Amygdala (tissue), 56 donors: ENCODE data around the gene MAP3K20.

ENCODE experiments used
- DNase-seq, 56 donors: peaks; one replicate each; lab custom pipeline; 2025; lab: John Stamatoyannopoulos, UW

Gene MAP3K20

DNA sequence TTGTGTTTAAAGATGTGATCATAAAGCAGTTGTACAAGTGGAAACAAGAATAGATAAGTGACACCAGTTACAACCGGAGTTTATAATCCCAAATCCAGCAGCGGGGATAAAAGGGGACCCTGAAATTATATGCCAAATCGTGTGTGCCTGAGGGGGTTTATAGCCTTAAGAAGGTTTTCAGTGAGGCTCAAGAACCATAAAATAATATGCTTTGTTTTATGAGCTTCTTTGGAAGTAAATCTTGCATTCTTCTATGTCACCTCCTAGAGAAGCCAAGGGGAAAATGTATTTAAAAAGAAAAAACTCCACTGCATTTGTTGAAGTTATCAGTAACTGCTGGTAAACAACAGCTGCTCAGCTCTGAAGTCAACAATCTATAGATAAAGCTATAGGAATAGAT is 25.8 kb upstream of the MAP3K20 start:
- no peak for DNase-seq

DNA sequence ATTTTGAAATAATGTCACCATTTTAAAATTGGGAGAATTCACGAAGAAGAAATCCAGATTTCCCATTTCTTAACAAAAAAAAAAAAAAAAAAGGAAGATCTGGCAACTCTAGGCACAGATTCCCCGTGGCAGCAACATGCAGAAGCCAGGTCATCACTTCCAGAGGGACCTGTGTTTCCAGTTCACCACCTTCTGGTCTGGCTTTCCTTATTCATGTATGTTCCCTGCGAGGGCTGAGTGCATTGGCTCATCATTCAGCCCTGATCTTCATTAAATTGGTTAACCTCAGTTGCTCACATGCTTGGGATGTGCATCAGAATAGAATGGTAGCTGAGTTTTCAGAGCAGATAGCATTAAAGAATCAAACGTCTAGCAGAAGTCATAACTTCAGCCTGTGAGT is 25.0 kb upstream of the MAP3K20 start:
- no peak for DNase-seq

DNA sequence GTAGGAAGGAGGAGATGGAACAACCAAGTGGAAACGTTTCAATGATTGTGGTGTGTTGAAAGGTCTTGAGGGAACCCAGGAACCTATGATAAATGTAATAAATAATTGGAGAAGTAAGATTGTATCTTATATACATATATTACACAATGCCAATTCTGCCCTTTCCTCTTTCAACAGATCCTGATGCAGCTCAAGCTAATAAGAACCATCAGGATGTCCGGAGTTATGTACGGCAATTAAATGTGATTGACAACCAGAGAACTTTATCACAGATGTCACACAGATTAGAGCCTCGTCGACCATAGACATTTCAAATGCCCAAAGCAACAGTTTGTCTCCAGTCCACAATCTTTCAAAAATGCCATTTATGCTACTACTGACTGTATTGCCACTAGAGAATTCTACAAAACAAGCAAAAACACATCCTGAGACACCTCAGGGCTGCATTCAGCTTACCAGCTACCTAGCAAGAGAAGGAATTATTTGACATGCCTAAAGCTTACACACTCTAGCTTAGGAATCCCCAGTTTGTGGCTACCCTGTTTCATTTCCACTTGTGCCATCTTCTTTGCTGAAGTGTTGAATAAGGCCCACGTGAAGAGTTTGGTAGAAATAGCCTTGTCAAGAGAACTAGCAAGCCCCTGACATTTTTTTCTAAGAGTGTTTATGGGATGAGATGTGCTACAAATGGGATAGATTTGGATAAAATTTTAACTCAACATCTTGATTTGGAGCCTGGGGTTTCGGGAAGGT is 24.0 kb upstream of the MAP3K20 start:
- no peak for DNase-seq

DNA sequence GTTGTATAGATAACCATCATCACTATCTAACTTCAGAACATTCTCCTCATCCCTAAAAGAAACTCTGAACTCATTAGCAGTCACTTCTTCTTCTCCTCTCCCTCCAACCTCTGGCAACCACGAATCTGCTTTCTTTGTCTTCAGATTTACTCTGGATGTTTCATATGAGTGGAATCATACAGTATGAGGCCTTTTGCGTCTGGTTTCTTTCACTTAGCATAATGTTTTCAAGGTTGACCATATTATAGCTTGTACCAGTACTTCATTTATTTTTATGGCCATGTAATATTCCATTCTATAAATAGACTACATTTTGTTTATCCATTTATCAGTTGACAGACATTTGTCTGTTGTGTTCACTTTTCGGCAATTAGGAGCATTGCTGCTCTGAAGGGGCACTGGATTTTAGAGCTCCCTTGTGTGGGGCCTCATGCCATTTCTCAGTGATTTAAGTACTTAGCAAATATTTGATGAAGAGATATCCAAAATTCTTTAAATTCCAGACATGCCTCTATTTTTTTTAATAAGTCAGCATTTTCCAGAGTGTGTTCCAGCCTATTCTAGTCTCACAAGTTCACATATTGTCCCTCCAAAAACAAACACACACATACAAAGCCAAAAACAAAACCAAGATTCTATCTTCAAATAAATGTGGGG is 22.5 kb upstream of the MAP3K20 start:
- no peak for DNase-seq

DNA sequence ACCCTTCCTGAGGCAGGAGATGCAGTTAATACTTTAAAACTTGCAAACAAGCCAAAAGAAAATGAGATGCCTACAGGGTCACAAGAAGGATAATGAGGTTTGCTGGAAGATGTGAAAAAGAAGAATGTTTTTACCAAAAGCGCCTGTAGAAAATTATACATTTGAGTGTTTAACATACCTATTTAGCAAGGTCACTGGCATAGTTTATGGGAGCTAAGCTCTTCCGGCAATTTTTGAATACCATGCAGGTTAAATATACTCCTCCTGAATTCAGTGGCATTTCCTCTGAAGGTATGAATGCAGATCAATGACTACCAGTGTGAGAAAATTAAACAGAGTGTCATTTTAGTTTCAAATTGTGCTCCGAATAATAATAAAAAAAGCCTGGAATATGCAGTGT is 21.2 kb upstream of the MAP3K20 start:
- no peak for DNase-seq

DNA sequence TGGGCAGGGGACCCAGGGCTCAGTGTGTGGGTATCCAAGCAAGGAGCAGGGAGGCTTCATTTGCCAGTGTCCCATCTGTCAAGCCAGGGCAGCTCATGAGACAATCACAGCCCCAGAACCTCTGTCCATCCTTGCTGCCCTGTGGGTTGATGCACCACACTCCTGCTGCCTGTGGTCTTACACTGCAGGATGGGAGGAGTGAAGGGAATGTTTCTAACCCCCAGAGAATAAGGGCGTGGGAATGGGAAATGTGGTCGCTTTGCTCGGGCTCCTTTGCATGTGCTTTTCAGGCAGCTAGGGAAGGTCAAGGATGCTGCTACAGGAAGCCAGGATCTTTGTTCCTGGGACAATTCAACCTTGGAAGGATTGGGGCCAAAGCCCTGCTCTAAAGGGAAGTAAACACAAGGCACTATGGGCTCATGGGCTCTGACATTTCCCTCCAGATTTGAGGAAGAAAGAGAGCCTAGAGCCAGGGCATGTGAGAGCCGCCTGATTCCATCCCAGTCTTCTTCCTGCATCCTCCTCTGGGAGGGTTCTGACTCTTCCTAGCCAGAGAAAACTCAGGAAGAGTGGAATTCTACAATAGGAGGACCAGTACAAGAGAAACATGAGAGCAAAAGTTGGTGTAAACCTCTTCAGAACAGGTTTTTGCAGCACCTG is 18.8 kb upstream of the MAP3K20 start:
- DNase-seq, result no peak

DNA sequence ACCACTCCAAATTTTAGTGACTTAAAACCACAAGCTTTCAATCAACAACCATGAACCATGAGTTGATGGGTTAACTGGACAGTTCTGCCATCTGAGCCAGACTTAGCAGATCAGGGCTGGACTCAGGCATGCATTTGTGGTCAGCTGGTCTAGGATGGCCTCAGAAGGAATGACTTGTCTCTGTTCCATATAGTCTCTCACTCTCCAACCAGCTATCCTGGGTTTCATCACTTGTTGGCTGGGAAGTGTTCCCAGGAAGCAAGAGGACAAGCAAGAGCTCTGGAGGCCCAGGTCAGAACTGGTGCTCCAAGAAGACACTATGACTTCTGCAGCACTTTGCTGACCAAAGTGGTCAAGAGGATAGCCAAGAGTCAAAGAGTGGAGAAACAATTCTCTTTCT is 17.5 kb upstream of the MAP3K20 start:
- DNase-seq, result no peak

DNA sequence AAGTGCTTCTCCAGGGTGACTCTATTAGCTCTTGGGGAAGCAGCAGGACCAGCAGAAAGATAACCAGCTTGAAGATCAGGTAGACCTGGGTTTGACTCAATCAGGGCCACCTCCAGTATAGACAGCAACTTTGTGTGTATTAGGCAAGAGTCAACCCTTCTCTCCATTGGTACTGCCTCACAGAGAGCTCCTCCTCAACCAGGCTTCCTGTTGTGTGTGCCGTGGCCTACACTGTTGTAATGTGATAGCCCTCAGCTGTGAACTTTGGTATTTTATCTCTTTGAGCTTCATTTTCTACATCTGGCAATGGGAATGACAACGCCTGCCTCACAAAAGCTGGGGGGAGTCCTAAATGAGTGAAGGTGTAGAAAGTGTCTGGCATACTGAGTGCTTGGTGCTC is 17.0 kb upstream of the MAP3K20 start:
- no peak for DNase-seq

DNA sequence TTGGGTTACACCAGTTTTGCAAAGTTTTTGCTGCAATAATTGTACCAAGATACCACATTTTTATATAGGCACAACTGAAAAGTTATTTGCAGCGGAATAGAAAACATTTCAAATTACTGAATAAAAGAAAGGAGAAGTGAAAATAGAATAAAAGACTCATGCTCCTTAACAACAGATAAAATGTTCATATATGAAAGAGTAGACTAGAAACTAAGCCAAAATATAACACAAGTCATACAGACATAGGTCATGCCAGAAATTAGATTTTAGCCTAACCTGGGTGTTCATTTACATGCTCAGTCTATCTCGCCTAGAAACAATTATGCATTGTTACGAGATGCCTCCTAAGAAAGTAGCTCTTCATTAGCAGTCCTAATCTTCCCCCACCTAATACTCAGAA is 16.4 kb upstream of the MAP3K20 start:
- no peak for DNase-seq

DNA sequence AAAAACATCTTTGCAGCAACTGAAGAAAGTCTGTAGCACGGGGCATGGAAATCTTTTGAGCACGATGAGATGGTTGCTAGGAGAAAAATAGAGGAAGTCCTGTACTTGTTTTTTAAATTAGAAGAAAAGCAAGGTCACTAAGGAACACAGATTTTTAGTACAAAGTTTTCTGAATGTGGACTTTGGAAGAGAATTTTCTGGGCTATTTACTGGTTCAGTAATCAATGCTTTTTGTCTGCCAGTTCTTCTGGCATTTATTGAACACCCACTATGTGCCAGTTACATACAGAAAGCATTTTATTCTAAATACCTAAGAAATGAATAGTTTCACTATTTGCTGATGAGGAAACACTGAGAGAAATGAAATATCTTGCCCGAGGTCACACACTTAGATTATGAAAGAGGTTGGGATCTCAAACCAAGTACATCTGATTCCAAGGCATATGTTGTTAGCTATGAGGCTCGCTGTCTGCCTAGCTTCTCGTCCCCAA is 15.6 kb upstream of the MAP3K20 start:
- no peak for DNase-seq

DNA sequence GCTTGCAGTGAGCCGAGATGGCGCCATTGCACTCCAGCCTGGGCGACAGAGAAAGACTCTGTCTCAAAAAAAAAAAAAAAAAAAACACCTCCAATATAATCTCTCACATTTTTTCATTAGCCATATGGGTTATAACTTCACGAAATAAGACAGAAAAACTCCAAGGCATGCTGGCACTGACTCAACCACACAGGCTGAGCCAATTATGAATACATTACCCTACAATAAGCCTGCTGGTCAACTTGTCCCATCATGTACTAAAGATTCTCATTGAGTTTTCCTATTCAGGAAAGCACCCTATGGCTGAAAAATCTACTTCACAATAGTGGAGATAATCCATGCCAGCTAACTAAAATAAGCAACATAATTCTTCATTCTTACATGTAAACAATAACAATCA is 12.8 kb upstream of the MAP3K20 start:
- no peak for DNase-seq

DNA sequence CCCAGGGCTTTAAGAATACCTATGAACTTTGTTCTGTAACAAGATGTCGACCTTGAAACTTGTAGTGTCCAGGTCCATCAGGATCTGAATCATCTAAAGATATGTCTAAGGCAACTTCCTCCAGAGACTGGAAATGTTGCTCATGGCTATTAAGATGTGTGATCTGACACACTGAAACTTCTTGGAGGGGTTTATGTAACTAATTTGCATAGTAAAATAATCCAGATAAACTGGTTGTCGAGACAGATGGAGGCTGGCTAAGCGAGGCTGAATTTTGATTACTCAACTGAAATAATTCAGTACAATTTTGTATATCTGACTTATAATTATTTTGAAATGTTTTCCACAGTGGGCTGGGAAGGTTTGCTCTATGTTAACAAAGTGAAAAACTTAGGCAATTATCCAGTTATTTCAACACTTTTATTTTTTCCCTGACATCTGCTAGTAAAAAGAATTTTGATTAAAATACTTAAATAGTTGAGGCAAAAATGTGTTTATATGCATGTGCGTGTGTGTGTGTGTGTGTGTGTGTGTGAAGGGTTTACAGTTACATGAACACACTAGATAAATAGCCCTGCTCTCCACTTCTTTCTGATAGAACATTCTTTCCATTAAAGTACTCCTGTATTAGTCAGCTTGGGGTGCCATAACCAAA is 11.4 kb upstream of the MAP3K20 start:
- DNase-seq, result no peak

DNA sequence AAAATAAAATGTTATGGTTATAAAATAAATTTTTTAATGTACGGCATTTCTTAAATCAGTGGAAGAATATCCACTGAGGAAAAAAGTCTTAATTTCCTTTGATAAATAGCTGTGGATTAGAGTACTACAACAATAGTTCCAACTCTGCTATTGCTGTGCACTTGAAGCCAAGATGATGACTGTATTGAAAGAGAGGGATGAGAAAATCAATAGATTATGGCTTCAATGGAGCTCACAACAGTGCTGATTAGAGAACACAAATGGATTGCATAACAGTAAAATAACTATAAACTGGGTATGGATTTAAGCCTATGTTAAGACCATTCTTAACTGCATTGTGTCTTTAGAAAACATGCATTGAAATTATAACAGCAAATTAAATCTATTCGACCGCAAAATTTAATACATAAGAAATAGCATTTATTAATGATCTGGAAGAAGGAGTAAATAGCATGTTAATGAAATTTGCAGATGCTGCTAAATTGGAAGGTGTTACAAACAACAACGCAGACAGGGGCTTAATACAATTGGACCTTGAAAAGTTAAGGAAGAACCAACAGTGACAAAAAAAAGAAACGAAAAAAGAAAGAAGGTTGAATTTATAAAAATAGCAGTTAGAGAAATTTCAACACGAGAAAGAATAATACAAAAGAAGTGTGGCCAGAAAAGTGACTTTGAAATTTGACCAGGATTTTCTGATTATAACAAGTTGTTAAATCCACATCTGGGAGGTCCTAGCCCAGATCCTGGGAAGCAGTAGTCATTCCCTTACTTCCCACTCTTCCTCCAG is 8.6 kb upstream of the MAP3K20 start:
- no peak for DNase-seq

DNA sequence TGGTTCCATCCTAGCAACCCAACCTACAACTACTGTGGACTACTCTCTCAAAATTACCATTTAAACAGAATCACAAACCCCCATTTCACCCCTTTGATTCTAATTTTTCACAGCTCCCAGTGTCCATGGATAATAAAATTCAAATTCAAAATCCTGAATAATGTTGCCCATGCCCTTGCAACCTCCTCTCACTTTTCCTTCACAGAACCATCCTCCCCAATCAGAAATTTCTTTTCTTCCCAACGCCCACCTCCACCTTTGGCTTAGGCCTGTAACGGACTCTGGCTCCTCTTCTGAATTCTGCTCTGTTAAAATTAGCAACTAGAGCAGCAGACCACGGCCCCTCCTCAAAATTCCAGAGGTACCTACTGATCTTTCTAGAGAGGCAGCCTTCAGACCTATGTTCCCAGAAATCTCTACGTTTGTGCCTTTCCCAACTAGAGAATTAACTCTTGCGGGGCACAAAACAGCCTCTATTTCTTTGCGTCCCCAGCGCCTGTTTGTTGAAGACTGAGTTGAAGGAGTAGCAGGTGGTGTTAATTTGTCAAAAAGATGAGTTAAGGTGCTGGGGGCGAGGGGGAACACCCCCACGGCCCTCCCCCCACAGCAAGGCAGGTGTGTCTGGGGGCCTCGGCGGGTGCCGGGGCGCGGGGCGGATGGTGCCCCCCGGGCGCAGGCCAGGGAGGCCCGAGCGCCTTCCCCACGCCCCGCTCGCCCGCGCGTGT is 428 bp upstream of the MAP3K20 start:
- peak in 1 of 56 donors; percentile 31 for DNase-seq

DNA sequence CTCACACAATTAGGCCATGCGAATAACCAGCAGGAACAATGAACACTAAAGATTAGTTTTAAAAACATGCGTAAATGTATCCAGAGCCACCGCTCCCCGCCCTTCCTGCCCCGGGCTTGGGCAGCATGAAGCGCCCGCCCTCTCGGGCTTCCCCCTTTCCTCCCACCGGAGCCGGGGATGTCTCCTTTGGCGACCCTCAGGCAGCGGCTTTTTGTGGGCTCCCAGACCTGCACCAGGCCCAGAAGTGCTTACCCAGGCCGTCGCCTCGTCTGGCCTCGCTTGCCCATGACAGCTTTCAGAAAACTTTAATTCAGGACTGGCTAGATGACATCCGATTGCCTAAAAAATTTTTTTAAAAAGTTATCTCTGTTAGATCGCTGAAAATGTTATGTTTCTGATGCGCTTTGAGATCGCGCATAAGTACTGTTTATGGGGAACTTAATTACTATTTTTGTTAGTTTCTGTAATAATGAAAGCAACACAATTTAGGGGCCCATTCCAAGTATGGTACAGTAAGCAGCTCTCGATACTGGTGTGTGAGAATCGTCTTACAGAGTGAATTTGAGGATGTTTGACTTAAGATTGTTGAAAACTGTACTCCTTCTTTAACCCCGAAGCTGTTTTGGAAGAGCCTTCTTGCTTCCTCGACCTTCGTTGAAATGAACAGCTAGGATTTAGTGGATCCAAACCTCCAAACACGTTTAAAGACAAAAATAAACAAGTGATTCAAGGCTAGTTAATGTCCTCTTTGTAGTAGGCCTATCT is 1.1 kb downstream of the MAP3K20 start:
- peak in 11 of 56 donors; percentile 6 to 40 (median 28) for DNase-seq

DNA sequence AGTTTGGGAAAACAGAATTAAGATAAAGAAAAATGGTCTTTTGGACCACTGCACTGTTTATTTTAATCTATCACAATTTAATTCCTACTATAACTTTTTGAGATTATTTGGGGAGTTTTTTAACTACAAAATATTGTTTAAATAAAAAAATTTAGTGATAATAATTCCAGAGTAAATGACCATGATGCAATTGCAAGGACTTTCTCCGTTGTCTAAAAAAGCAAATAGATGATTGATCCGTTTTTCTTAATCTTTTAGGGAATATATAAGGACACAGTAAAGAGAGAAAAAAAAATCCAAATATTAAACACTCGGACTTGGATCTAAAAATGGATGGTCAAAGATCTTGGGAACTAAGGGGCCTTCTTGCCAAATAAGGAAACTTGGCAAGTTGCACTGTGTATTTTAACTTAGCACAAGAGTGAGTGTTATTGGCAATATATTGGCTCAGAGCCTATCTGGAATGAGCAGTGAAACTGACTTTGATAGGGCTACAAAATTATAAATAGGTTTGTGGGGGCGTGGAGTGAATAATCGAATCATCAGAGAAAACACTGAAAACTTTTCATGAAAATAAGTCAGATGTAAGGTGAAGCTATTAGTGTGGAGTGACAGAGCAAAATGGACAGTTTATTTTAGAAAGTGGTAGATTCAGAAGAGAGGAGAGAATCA is 2.0 kb downstream of the MAP3K20 start:
- DNase-seq, result no peak

DNA sequence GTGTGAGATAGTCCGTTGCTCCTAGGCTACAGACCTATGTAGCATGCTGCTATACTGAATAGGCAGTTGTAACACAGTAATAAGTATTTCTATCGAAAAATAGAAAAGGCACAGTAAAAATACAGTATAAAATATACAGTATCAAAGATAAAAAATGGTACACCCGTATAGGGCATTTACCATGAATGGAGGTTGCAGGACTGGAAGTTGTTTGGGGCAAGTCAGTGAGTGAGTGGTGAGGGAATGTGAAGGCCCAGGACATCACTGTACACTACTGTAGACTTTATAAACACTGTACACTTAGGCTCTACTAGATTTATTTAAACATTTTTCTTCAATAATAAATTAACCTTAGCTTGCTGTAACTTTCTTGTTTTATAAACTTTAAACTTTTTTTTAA is 3.5 kb downstream of the MAP3K20 start:
- DNase-seq, result no peak
